GM21360 (cell line): ENCODE measurements around the gene AAMDC.
"Not testable (repeated sequence)": the region's sequence is repeated elsewhere in the genome, so short reads cannot be mapped to it uniquely, and the experiment has no call there.

Experiments used
- ATAC-seq: cut with Tn5 transposase; IDR thresholded peaks from one replicate; pipeline ENCODE4 v1.9.1; 2021; ENCODE audit warnings: mild to moderate bottlenecking, moderate library complexity; ENCODE audit not compliant: unreplicated experiment

The AAMDC gene

DNA sequence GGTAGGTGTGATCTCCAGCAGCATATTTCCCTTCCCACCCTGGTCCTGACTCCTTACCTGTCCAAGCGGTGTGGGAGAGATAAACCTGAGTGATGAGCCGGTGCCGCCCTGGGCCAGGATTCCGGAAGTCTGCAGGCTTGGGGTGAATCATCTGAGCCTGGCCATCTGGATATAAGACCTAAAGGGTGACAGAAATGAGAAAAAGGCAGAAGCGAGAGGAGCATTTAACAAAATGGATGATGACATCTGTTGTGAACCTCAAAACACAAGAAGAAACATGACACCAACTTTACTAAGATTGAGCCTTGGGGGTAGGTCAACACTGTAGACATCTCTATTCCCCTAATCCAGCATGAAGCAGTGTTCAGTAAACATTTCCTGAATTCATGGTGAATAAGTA is 62.8 kb downstream of the AAMDC start:
- no peak for ATAC-seq

DNA sequence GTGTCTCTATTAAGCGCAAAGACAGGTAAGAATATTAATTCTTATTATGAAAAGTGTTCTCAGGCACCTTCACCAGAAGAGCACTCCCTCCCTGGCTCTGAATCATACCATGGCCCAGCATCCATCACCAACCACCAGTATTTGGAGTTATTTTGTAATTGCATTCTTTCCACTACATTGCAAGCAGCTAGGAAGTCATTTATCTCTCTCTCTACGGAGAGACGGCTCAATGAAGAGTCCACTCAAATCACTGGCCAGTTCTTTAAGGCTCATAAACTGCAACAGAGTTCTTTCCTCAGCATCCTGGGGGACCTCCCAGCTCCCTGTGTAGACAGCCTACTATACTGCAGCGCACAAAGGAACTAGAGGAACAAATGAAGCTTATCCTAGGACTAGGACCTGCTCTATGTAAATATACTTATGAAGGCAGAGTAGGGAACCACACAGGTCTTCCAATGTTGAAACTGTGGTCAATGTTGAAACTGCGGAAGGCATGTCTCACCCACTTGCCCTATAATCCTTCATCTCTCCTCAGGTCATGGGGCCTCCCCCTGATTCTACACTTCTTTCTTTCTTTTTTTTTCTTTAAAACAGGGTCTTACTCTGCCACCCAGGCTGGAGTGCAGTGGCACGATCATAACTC is 63.4 kb downstream of the AAMDC start:
- ATAC-seq, result no peak

DNA sequence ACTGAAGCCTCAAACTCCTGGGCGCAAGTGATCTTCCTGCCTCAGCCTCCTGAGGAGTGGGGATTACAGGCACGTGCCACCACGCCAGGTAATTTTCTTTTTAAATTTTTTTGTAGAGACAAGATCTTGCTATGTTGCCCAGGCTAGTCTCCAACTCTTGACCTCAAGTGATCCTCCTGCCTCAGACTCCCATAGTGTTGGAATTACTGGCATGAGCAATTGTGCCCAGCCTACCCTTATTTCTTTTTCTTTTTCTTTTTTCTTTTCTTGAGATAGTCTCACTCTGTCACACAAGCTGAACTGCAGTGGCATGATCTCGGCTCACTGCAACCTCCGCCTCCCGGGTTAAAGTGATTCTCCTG is 63.9 kb downstream of the AAMDC start:
- ATAC-seq, result no peak

DNA sequence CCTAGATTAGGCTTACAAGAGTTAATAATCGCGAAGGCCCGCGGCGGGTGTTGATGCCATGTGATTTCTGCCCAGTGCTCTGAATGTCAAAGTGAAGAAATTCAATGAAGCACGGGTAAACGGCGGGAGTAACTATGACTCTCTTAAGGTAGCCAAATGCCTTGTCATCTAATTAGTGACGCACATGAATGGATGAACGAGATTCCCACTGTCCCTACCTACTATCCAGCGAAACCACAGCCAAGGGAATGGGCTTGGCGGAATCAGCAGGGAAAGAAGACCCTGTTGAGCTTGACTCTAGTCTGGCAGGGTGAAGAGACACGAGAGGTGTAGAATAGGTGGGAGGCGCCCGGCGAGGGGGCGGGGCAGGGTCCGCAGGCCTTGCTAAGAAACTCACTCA is 65.5 kb downstream of the AAMDC start:
- ATAC-seq, result no peak

DNA sequence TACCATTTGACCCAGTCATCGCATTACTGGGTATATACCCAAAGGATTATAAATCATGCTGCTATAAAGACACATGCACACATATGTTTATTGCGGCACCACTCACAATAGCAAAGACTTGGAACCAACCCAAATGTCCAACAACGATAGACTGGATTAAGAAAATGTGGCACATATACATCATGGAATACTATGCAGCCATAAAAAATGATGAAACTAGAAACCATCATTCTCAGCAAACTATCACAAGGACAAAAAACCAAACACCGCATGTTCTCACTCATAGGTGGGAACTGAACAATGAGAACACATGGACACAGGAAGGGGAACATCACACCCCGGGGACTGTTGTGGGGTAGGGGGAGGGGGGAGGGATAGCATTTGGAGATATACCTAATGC is 68.1 kb downstream of the AAMDC start:
- ATAC-seq, result not testable (repeated sequence)

DNA sequence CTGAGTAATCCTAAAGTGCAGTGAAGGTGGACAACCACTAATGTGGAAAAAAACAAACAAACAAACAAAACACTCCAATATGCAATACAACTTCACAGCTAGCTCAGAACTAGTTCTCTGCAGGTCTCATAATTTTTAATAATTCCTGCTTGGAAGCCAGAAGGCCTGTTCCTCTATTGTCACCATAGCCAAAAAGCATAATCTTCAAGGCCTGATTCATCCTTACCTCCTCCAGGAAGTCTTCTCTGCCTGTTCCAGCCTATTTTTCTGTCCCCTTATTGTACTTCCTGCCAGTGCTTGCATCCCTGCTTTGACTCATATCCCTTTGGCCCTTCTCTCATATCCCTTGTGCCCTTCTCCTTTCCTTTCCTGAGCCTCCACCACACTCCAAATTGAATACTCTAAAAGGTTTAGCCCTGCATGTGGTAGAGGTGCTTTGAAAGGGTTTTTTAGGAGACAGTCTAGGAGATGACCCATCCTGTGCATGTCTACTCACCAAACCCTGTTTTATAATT is 69.2 kb downstream of the AAMDC start:
- not testable (repeated sequence) for ATAC-seq

DNA sequence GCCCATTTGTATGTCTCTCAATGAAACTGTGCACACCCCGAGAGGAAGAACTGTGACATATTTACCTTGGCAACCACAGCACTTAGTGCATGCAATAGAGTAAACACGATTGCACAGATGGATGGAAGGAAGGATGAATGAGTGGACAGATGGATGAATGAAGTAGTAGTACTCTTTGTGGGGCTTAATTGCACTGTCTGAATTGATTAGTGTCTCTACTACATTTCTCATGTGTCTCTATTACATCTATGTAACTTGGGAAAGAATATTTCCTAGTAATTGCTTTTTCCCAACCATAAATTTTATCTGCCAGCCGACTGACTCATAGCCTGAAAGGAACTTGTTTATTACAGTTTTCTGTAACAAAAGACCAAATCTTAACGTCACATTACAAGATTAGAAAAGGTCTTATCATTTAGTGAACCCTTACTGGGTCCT is 69.7 kb downstream of the AAMDC start:
- ATAC-seq, result not testable (repeated sequence)

DNA sequence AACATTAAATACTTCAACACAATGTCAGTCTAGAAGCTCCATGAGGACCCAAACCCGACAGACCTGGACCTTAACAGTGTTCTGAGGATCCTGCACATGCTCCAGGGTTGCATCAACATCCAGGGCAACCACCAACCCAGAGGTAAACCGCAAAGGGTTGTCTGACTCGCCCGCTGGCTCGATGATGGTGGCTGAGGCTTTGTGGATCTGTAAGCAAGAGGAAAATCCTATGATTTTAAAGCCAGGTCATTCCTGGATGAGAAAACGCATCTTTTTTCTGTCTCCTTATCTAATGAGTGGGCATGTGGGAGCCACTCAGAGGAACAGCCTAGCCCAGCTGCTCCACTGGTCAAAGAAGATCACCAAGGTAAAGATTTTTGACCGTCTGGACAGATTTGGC is 70.3 kb downstream of the AAMDC start:
- ATAC-seq, result not testable (repeated sequence)

DNA sequence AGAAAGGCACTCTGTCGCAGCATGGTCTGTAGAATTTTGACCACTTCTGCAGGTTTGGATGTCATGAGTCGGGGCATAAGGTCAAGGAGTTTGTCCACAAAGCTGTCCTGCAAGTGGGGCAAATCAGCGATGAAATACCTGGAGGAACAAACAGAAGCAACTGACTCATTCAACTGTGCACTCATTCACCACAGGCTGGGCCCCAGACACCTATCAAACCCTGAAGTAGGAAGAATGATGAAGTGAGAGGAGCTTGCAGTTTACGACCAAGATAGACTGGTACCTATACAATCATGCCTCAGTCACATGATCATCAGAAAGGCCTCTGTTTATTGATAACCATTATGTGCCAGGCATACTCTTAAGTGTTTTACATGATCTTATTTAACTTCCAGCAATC is 70.8 kb downstream of the AAMDC start:
- ATAC-seq, result not testable (repeated sequence)

DNA sequence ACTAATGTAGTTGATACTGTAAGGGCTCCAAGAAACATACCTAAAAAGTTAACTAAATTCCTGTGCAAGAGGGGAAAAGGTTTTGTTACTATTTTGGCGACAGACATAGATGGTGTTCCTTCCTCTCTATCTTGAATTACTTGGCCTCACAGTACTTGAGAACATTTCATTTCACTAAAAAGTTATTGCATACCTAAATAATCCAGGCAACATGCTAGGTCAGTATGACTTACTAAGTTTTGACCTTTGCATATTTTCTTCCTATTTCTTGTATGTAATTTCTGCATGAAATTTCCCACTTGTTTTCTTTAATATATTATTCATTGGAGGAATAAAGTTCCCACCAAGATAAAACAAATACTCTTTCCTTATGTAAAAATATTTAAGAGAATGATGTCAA is 74.0 kb downstream of the AAMDC start:
- ATAC-seq, result not testable (repeated sequence)

DNA sequence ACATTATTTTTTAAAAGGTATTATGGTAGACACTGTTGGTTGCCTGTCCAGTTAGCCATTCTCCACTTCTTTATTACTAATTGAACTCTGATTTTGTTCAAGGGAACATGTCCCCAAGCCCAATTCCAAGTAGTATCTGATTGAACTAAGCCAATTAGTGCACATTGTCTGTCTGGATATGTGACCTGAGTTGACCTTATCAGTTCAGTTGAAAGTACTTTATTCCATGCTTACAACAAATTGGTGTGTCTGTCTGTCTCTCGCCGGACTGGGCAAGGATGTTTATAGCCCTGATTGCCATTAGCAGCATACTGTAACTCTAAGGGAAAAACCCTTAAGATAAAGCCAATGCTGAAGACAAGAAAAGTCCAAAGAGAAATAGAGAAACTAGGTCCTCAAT is 87.9 kb downstream of the AAMDC start:
- ATAC-seq, result no peak

DNA sequence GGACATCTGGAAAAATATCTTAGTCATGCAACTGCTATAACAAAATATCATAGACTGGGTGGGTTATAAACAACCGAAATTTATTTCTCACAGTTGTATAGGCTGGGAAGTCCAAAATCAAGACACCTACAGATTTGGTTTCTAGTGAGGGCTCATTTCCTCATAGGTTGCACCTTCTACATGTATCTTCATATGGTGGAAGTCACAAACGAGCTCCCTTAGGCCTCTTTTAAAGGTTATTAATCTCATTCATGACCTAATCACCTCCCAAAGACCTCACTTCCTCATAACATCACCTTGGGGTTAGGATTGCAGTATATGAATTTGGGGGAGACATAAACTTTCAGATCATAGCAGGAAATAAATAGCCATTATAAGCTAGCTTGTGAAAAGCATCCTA is 88.3 kb downstream of the AAMDC start:
- no peak for ATAC-seq

DNA sequence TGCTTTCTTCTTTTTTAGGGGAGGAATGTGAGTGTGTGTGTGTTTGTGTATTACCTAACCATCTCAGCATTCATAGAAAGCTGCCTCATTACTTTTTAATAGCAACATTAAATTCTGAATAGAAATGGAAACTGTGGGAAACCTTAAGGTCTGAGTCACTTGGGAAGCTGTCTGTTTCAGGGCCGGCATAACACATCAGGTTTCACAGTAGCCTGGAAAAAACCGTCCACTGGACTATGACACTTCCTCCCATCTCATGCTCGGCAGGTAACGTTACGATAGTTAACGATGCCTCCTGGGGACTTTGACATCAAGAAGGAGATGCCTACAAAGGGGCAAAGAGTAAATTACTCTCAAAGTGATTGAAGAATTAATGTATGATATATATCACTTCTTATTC is 89.9 kb downstream of the AAMDC start:
- ATAC-seq, result not testable (repeated sequence)

DNA sequence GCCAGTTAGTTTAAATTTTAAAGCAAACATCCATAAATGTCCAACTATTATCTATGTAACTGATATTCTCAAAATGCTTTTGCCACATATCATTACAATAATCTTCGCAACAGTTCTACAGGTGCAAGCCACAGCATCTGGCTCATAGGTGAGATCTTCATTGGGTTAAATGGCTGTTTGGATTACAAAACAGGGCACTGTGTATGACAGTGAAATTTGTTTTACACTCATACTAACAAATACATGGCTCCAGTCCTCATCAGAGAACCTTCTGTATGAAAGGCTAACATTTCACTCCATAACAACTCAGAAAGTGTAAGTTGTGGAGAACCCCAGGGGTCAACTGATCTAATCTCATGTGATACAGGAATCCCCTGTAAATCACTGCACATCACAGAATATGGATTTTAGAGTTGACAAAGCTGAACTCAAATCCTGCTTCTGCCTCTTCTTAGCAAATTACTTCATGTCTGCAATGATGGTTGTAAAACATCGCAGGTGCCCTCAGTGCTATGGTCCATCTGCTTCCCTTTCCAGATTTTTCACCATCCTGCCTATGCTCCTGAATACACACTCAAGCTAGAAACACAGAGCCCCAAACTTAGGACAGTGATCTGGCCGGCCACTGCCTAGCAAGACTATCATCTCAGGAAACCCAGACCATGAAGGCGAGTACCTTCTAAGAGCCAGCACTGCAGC is 92.8 kb downstream of the AAMDC start:
- ATAC-seq, result not testable (repeated sequence)

DNA sequence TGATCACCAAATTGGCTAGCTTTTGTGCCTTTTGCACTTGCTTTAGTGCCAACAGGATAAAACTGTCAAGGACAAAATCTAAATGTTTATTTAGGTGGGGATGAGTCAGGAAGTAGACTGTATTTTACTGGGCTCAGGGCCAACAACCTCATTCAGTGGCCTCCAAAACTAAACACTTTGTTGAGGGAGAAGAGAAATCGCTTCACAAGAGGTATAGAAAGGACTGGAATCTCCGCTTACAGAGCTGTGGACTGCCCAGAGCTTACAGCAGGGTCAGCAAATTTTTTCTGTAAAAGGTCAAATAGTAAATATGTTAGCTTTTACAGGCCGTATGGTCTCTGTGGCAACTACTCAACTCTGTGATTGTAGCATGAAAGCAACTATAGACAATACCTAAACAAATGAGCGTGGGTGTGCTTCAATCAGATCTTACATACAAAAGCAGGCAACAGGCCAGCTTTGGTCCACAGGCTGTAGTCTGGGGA is 93.4 kb downstream of the AAMDC start:
- not testable (repeated sequence) for ATAC-seq

DNA sequence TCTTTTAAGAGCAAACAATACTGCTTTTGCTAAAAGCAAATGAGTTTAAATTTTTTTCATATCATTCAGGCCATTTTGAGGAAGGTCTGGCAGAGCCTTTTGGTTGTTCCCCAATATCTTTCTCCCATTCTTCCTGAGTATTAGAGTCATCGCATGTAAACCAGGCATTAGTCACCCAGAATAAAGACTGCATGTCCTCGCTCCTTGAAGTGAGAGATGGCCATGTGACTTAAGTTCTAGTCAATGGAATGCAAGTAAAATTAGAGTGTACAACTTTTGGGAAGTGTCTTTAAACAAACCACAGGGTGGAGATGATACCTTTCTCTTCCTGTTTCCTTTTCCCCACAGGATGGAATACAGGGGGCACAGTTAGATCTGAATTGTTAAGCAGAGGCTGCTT is 96.8 kb downstream of the AAMDC start:
- ATAC-seq, result not testable (repeated sequence)
